ENCODE measurements around the gene GAREM1.
"Not testable (repeated sequence)": the region's sequence is repeated elsewhere in the genome, so short reads cannot be mapped to it uniquely, and the experiment has no call there.

GAREM1 gene

DNA sequence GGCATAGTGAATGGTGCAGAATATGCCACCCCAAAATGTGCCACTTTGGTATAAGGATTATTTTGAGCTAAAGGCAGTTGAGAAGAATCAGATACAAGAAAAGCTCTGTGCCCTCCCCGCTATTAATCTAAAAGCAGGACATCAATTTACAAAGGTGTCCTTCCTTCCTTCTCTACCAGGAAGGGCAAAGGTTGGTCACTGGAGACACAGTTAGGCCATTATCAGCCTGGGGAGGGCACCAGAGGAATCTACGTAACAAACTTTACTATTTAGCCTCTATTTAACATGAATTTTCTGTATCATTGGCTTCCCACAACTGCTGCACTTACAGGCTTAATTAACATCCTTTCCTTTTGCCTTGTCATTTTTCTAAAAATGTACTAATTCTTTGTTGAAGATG lies 228.3 kb downstream of the GAREM1 start:
- TF ChIP-seq, protein P1, sequence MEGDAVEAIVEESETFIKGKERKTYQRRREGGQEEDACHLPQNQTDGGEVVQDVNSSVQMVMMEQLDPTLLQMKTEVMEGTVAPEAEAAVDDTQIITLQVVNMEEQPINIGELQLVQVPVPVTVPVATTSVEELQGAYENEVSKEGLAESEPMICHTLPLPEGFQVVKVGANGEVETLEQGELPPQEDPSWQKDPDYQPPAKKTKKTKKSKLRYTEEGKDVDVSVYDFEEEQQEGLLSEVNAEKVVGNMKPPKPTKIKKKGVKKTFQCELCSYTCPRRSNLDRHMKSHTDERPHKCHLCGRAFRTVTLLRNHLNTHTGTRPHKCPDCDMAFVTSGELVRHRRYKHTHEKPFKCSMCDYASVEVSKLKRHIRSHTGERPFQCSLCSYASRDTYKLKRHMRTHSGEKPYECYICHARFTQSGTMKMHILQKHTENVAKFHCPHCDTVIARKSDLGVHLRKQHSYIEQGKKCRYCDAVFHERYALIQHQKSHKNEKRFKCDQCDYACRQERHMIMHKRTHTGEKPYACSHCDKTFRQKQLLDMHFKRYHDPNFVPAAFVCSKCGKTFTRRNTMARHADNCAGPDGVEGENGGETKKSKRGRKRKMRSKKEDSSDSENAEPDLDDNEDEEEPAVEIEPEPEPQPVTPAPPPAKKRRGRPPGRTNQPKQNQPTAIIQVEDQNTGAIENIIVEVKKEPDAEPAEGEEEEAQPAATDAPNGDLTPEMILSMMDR (conservative IDR thresholded peaks at IDR 0.05; ENCODE audit: control insufficient read depth, insufficient read depth, low read depth, low read length), result no peak
- DNase-seq (ENCODE audit: low read depth), result no peak
- H3K4me3 ChIP-seq (ENCODE audit: control insufficient read depth, low read depth, low read length), result no peak overlapping the region

DNA sequence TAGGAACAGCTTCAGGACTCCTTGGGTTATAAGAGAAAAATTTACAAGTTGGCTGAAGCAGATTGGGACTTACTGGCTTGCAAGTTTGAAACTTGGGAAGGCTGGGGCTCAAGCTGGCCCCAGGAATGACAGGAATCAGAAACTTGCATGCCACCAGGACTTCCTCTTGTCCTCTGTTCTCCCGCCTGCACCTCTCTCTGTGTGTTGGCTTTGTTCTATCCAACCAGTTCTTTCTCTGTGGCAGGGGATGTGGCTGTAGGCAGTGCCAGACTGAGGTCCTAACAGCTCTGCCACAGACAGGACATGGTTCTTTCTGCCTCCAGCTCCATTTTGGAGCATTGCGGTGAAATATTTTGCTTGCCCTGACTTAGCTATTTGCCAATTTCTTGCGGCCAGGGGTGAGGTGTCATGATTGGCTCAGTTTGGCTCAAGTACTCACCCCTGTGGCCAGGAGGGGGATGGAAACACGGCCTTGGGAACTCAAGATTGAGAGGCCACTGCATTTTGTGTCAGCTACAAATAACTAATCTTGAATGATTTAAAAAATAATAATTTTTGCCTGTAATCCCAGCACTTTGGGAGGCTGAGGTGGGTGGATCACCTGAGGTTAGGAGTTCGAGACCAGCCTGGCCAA lies 231.9 kb downstream of the GAREM1 start:
- no peak overlapping the region for H3K4me3 ChIP-seq (ENCODE audit: control insufficient read depth, low read depth, low read length)
- no peak for DNase-seq (ENCODE audit: low read depth)
- TF ChIP-seq, protein P1 (conservative IDR thresholded peaks at IDR 0.05; ENCODE audit: control insufficient read depth, insufficient read depth, low read depth, low read length), result no peak

GRCh38 chr18:32237049-32237448 lies 233.6 kb downstream of the GAREM1 start:
- DNase-seq (ENCODE audit: low read depth), result no peak
- no peak overlapping the region for H3K4me3 ChIP-seq (ENCODE audit: control insufficient read depth, low read depth, low read length)
- TF ChIP-seq, protein P1 (conservative IDR thresholded peaks at IDR 0.05; ENCODE audit: control insufficient read depth, insufficient read depth, low read depth, low read length), result no peak

DNA sequence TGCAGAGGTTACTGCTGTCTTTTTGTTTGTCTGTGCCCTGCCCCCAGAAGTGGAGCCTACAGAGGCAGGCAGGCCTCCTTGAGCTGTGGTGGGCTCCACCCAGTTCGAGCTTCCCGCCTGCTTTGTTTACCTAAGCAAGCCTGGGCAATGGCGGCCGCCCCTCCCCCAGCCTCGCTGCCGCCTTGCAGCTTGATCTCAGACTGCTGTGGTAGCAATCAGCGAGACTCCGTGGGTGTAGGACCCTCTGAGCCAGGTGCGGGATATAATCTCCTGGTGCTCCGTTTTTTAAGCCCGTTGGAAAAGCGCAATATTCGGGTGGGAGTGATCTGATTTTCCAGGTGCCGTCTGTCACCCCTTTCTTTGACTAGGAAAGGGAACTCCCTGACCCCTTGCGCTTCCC lies 237.3 kb downstream of the GAREM1 start:
- DNase-seq (ENCODE audit: low read depth); H3K4me3 ChIP-seq (ENCODE audit: control insufficient read depth, low read depth, low read length): not testable (repeated sequence)

GRCh38 chr18:32219431-32220018 lies 251.2 kb downstream of the GAREM1 start:
- TF ChIP-seq, protein P1 (conservative IDR thresholded peaks at IDR 0.05; ENCODE audit: control insufficient read depth, insufficient read depth, low read depth, low read length), result no peak
- no peak for DNase-seq (ENCODE audit: low read depth)
- no peak overlapping the region for H3K4me3 ChIP-seq (ENCODE audit: control insufficient read depth, low read depth, low read length)

DNA sequence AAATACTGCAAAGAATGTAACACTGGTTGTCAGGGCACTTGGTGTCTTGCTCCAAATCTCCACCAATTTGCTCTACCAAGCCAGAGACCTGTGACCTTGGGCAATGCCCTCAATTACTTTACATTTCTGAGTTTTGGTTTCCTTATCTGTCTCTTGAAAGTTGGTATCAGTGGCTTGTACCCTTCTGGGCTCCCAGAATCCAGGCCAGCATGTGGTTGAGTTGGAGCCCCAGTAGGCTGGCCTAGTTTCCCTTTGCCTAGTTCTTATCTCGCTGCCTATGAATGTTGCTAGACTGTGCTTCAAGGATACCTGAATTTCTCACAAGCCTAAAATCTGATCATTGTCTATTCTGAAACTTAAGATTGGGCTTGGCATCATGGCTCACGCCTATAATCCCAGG lies 254.3 kb downstream of the GAREM1 start:
- no peak for DNase-seq (ENCODE audit: low read depth)
- TF ChIP-seq, protein P1 (conservative IDR thresholded peaks at IDR 0.05; ENCODE audit: control insufficient read depth, insufficient read depth, low read depth, low read length), result no peak
- H3K4me3 ChIP-seq (ENCODE audit: control insufficient read depth, low read depth, low read length), result no peak overlapping the region

GRCh38 chr18:32213693-32214092 lies 257.0 kb downstream of the GAREM1 start:
- DNase-seq (ENCODE audit: low read depth), result no peak

More at GRCh38 chr18:32213693-32214092, 257.0 kb downstream of the GAREM1 start:
- no peak overlapping the region for H3K4me3 ChIP-seq (ENCODE audit: control insufficient read depth, low read depth, low read length)
- TF ChIP-seq, protein P1 (conservative IDR thresholded peaks at IDR 0.05; ENCODE audit: control insufficient read depth, insufficient read depth, low read depth, low read length), result no peak

All from fibroblast of mammary gland (primary cell).